ENCODE results near the gene TRRAP. TPM values are rescaled to one million over a fixed set of nuclear protein-coding genes. Genes with fewer than 3 reads are reported as not detected.

TRRAP gene
- polyA plus RNA-seq, 1 donor, result 24.7 TPM

- no CpG with 5 or more reads among the region's 13 CpGs for WGBS (ENCODE audit: insufficient coverage, low lambda C conversion rate)
- Histone ChIP-seq H3K4me1 (ENCODE audit: control insufficient read depth, insufficient read depth, low read length) (no peaks in the 10 kb centered on the region), H3K27ac (ENCODE audit: low read length) (no peak overlapping the region), H3K36me3 (ENCODE audit: control insufficient read depth, insufficient read depth, low read length) (peaks cover 75% of the 10 kb centered on the region), H3K9me3 (ENCODE audit: control insufficient read depth, low read depth, low read length) (no peaks in the 10 kb centered on the region), H3K27me3 (ENCODE audit: control insufficient read depth, insufficient read depth, low read length) (no peaks in the 10 kb centered on the region), H3K4me3 (ENCODE audit: low read length) (no peak overlapping the region)
- no peak for DNase-seq
Observed at GRCh38 chr7:98995111-98995510, 116.8 kb downstream of the TRRAP start.

- 96% methylated on average over 8 of the region's 16 CpGs for WGBS (ENCODE audit: insufficient coverage, low lambda C conversion rate)
- Histone ChIP-seq H3K9me3 (ENCODE audit: control insufficient read depth, low read depth, low read length) (no peaks in the 10 kb centered on the region), H3K36me3 (ENCODE audit: control insufficient read depth, insufficient read depth, low read length) (peaks cover 76% of the 10 kb centered on the region), H3K4me1 (ENCODE audit: control insufficient read depth, insufficient read depth, low read length) (no peaks in the 10 kb centered on the region), H3K27me3 (ENCODE audit: control insufficient read depth, insufficient read depth, low read length) (no peaks in the 10 kb centered on the region), H3K4me3 (ENCODE audit: low read length) (no peak overlapping the region), H3K27ac (ENCODE audit: low read length) (no peak overlapping the region)
- DNase-seq, result no peak
Observed at GRCh38 chr7:98995523-98996149, 117.3 kb downstream of the TRRAP start.

GRCh38 chr7:98996150-98996552 is 117.8 kb downstream of the TRRAP start:
- Histone ChIP-seq H3K27ac (ENCODE audit: low read length) (no peak overlapping the region), H3K36me3 (ENCODE audit: control insufficient read depth, insufficient read depth, low read length) (peaks cover 77% of the 10 kb centered on the region), H3K4me3 (ENCODE audit: low read length) (no peak overlapping the region), H3K27me3 (ENCODE audit: control insufficient read depth, insufficient read depth, low read length) (no peaks in the 10 kb centered on the region), H3K4me1 (ENCODE audit: control insufficient read depth, insufficient read depth, low read length) (no peaks in the 10 kb centered on the region), H3K9me3 (ENCODE audit: control insufficient read depth, low read depth, low read length) (no peaks in the 10 kb centered on the region)
- 100% methylated on average over 3 of the region's 15 CpGs for WGBS (ENCODE audit: insufficient coverage, low lambda C conversion rate)
- no peak for DNase-seq

- DNase-seq, result no peak
- WGBS (ENCODE audit: insufficient coverage, low lambda C conversion rate), result 80% methylated on average over 1 of the region's 3 CpGs
- Histone ChIP-seq H3K4me3 (ENCODE audit: low read length) (no peak overlapping the region), H3K9me3 (ENCODE audit: control insufficient read depth, low read depth, low read length) (no peaks in the 10 kb centered on the region), H3K36me3 (ENCODE audit: control insufficient read depth, insufficient read depth, low read length) (peaks cover 66% of the 10 kb centered on the region), H3K4me1 (ENCODE audit: control insufficient read depth, insufficient read depth, low read length) (no peaks in the 10 kb centered on the region), H3K27me3 (ENCODE audit: control insufficient read depth, insufficient read depth, low read length) (no peaks in the 10 kb centered on the region), H3K27ac (ENCODE audit: low read length) (no peak overlapping the region)
Observed at GRCh38 chr7:98997846-98998245, 119.5 kb downstream of the TRRAP start.

- Histone ChIP-seq H3K9me3 (ENCODE audit: control insufficient read depth, low read depth, low read length) (no peaks in the 10 kb centered on the region), H3K4me1 (ENCODE audit: control insufficient read depth, insufficient read depth, low read length) (no peaks in the 10 kb centered on the region), H3K27ac (ENCODE audit: low read length) (no peak overlapping the region), H3K36me3 (ENCODE audit: control insufficient read depth, insufficient read depth, low read length) (peaks cover 64% of the 10 kb centered on the region), H3K4me3 (ENCODE audit: low read length) (no peak overlapping the region), H3K27me3 (ENCODE audit: control insufficient read depth, insufficient read depth, low read length) (no peaks in the 10 kb centered on the region)
- whole genome bisulfite sequencing (ENCODE audit: insufficient coverage, low lambda C conversion rate), result 86% methylated on average over 1 of the region's 10 CpGs
- peak in 1 of 2 donors; percentile 46 for DNase-seq
Observed at GRCh38 chr7:98998821-98999725, 120.7 kb downstream of the TRRAP start.

- no peak for DNase-seq
- Histone ChIP-seq H3K27me3 (ENCODE audit: control insufficient read depth, insufficient read depth, low read length) (no peaks in the 10 kb centered on the region), H3K36me3 (ENCODE audit: control insufficient read depth, insufficient read depth, low read length) (peaks cover 64% of the 10 kb centered on the region), H3K9me3 (ENCODE audit: control insufficient read depth, low read depth, low read length) (no peaks in the 10 kb centered on the region), H3K27ac (ENCODE audit: low read length) (no peak overlapping the region), H3K4me3 (ENCODE audit: low read length) (no peak overlapping the region), H3K4me1 (ENCODE audit: control insufficient read depth, insufficient read depth, low read length) (no peaks in the 10 kb centered on the region)
- no CpG with 5 or more reads among the region's 20 CpGs for WGBS (ENCODE audit: insufficient coverage, low lambda C conversion rate)
Observed at GRCh38 chr7:99000196-99000903, 122.0 kb downstream of the TRRAP start.

- H3K4me3 ChIP-seq (ENCODE audit: low read length), result no peak overlapping the region
- H3K27me3 ChIP-seq (ENCODE audit: control insufficient read depth, insufficient read depth, low read length), result no peaks in the 10 kb centered on the region
- H3K9me3 ChIP-seq (ENCODE audit: control insufficient read depth, low read depth, low read length), result no peaks in the 10 kb centered on the region
- no peak for DNase-seq
- no peaks in the 10 kb centered on the region for H3K4me1 ChIP-seq (ENCODE audit: control insufficient read depth, insufficient read depth, low read length)
- no peak overlapping the region for H3K27ac ChIP-seq (ENCODE audit: low read length)
- peaks cover 64% of the 10 kb centered on the region for H3K36me3 ChIP-seq (ENCODE audit: control insufficient read depth, insufficient read depth, low read length)
- WGBS (ENCODE audit: insufficient coverage, low lambda C conversion rate), result 100% methylated on average over 2 of the region's 14 CpGs
Observed at GRCh38 chr7:99000904-99001465, 122.7 kb downstream of the TRRAP start.

GRCh38 chr7:99001482-99002147 is 123.3 kb downstream of the TRRAP start:
- H3K4me3 ChIP-seq (ENCODE audit: low read length), result no peak overlapping the region
- H3K36me3 ChIP-seq (ENCODE audit: control insufficient read depth, insufficient read depth, low read length), result peaks cover 64% of the 10 kb centered on the region
- no peaks in the 10 kb centered on the region for H3K9me3 ChIP-seq (ENCODE audit: control insufficient read depth, low read depth, low read length)
- no peaks in the 10 kb centered on the region for H3K27me3 ChIP-seq (ENCODE audit: control insufficient read depth, insufficient read depth, low read length)
- WGBS (ENCODE audit: insufficient coverage, low lambda C conversion rate), result no CpG with 5 or more reads among the region's 10 CpGs
- DNase-seq, result no peak
- H3K4me1 ChIP-seq (ENCODE audit: control insufficient read depth, insufficient read depth, low read length), result no peaks in the 10 kb centered on the region
- no peak overlapping the region for H3K27ac ChIP-seq (ENCODE audit: low read length)

- peaks cover 68% of the 10 kb centered on the region for H3K36me3 ChIP-seq (ENCODE audit: control insufficient read depth, insufficient read depth, low read length)
Observed at GRCh38 chr7:99002148-99002826, 124.0 kb downstream of the TRRAP start.

More at GRCh38 chr7:99002148-99002826, 124.0 kb downstream of the TRRAP start:
- Histone ChIP-seq H3K9me3 (ENCODE audit: control insufficient read depth, low read depth, low read length) (no peaks in the 10 kb centered on the region), H3K27me3 (ENCODE audit: control insufficient read depth, insufficient read depth, low read length) (no peaks in the 10 kb centered on the region), H3K27ac (ENCODE audit: low read length) (no peak overlapping the region), H3K4me3 (ENCODE audit: low read length) (no peak overlapping the region), H3K4me1 (ENCODE audit: control insufficient read depth, insufficient read depth, low read length) (no peaks in the 10 kb centered on the region)
- WGBS (ENCODE audit: insufficient coverage, low lambda C conversion rate), result 100% methylated on average over 1 of the region's 12 CpGs
- DNase-seq, result no peak
